T-helper 1 cell treated with Interleukin-12 subunit alpha and Interleukin-12 subunit beta and Interleukin-4 antibody, amounts not matched to agents 30 μg/mL and 1 μg/mL, for 36 hours (primary cell): ENCODE results near the gene ROR1.

ENCODE experiments used
- H3K27ac Mint-ChIP-seq: one replicate; pipeline ENCODE4 v1.8.0; 2021; ENCODE audit warnings: mild to moderate bottlenecking, mixed read lengths
- H3K27me3 Mint-ChIP-seq: one replicate; pipeline ENCODE4 v1.8.0; 2021; ENCODE audit warnings: low read depth, mixed read lengths
- H3K36me3 Mint-ChIP-seq: one replicate; pipeline ENCODE4 v1.8.0; 2021; ENCODE audit warnings: low read depth, mixed read lengths
- H3K4me1 Mint-ChIP-seq: one replicate; pipeline ENCODE4 v1.8.0; 2021; ENCODE audit warnings: low read depth, mixed read lengths
- H3K4me3 Mint-ChIP-seq: one replicate; pipeline ENCODE4 v1.8.0; 2021; ENCODE audit warnings: mild to moderate bottlenecking, moderate library complexity, mixed read lengths
- H3K9me3 Mint-ChIP-seq: one replicate; pipeline ENCODE4 v1.8.0; 2021; ENCODE audit warnings: mixed read lengths

The ROR1 gene

GRCh38 chr1:63831409-63831808, 57.6 kb downstream of the ROR1 start:
- no peak overlapping the region for H3K4me3 Mint-ChIP-seq
- no peaks in the 10 kb centered on the region for H3K4me1 Mint-ChIP-seq
- peaks cover 8% of the 10 kb centered on the region for H3K27me3 Mint-ChIP-seq
- H3K9me3 Mint-ChIP-seq, result no peaks in the 10 kb centered on the region
- no peak overlapping the region for H3K27ac Mint-ChIP-seq
- H3K36me3 Mint-ChIP-seq, result no peaks in the 10 kb centered on the region

DNA sequence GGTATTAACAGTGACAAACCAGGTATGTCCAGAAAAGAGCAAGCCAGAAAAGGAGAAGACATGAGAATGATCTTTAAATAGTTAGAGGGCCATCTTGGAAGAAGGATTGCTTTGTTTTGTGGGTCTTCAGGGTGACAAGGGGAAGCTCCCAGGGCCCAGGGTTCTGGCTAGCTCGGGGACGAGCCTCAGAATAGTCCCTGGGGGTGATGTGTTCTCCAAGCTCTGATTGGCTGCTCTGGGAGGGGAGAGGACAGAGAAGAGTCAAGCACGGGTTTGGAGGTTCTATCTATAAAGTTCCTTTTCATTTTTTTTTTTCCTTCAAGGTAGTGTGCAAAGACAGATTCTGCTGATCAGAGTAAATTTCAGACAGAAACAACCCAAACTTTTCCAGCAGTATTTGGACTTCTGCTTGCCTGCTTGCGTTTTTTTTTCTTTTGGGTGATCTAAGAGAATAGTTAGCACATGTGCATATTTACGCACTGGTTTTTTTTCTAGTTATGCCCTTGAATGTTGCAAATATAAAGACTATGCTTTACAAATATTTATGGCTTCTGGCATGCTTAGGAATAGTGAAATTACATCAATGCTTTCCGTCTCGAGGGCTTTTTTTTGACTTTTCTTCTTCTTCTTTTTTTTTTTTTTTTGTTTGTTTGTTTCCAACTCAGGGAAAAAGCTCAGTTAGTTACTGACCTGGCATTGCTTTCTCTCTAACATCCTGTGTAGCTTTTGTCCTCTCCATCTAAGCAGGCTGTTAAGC, 59.7 kb downstream of the ROR1 start:
- no peaks in the 10 kb centered on the region for H3K36me3 Mint-ChIP-seq
- H3K9me3 Mint-ChIP-seq, result no peaks in the 10 kb centered on the region
- no peak overlapping the region for H3K27ac Mint-ChIP-seq
- H3K27me3 Mint-ChIP-seq, result peaks cover 8% of the 10 kb centered on the region
- H3K4me3 Mint-ChIP-seq, result no peak overlapping the region
- H3K4me1 Mint-ChIP-seq, result no peaks in the 10 kb centered on the region

DNA sequence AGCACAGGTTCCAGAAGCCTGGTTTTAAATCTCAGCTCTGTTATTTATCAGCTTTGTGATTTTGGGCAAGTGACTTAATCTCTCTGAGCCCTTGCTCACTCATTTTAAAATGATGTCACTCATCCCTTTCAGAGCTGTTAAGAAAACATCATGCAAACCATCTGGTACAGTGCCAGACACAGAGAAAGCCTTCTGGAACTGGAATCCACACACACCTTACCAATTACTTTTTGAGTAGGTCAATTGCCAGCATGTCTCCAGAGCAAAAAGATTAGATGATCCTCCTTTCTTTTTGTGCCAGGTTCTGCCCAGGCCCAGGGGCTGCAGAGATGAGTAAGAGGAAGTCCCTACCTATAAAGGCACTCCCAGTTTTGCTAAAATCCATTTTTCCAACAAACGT, 61.3 kb downstream of the ROR1 start:
- Mint-ChIP-seq H3K4me3 (no peak overlapping the region), H3K4me1 (no peaks in the 10 kb centered on the region), H3K36me3 (no peaks in the 10 kb centered on the region), H3K27ac (no peak overlapping the region), H3K27me3 (no peaks in the 10 kb centered on the region), H3K9me3 (no peaks in the 10 kb centered on the region)

DNA sequence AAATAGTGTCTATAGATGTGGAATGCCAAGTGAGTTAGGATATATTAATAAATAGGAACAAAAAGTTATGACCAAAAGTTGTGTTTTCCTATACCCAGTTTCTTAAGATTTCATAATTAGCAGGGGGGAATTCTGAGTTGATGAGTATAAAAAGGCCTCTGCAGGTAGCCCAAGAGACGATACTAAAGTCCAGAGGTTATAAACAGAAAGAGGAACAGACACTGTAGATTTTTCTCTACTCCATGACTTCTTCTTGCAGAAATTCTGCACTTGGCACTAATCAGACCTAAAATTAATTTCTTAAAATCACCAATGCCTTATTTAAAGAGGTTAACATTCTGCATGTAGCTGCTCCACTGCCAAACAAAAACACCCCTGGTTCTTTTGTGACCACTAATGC, 62.6 kb downstream of the ROR1 start:
- Mint-ChIP-seq H3K4me3 (no peak overlapping the region), H3K36me3 (no peaks in the 10 kb centered on the region), H3K9me3 (no peaks in the 10 kb centered on the region), H3K4me1 (no peaks in the 10 kb centered on the region), H3K27me3 (no peaks in the 10 kb centered on the region), H3K27ac (no peak overlapping the region)

DNA sequence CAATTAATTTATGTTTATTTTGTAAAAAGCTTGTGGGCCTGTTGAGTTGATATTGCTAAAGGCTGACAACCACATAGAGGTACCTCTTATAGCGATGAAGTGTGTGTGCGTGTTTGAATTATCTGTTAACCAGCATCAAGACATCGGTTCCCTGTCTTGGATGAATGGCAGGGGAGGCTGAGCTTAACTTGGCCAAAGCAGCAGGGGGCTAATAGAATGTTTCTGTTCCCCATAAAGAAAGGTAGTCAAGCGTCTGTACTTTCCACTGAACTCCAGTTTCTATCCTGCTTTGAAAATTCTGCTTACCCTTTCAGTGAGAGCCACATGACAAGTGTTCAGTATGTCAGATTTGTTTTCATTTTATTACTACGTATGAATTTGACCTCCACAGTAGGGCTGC, 63.0 kb downstream of the ROR1 start:
- no peaks in the 10 kb centered on the region for H3K27me3 Mint-ChIP-seq
- H3K4me3 Mint-ChIP-seq, result no peak overlapping the region
- no peak overlapping the region for H3K27ac Mint-ChIP-seq
- H3K4me1 Mint-ChIP-seq, result no peaks in the 10 kb centered on the region
- H3K9me3 Mint-ChIP-seq, result no peaks in the 10 kb centered on the region
- H3K36me3 Mint-ChIP-seq, result no peaks in the 10 kb centered on the region

GRCh38 chr1:63843010-63843409, 69.2 kb downstream of the ROR1 start:
- Mint-ChIP-seq H3K4me1 (no peaks in the 10 kb centered on the region), H3K4me3 (no peak overlapping the region), H3K27me3 (peaks cover 4% of the 10 kb centered on the region), H3K36me3 (no peaks in the 10 kb centered on the region), H3K9me3 (no peaks in the 10 kb centered on the region), H3K27ac (no peak overlapping the region)

DNA sequence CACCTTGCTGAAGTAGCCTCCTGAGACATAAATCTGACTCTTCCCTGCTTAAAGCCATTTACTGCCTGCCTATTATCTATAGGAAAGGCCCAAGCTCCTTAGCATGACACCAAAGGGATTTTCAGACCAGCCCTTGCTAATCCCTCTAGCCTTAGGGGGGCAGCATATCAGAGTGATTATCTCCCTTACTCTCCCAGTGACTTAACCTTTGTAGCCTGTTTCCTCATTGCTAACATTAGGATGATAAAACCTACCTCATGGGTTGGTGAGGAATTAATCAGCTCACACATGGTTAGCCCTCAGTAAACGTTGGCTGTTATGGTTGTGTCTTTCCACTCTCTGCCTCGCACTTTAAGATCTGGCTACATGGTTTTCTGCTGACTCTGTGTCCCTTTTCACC, 70.1 kb downstream of the ROR1 start:
- Mint-ChIP-seq H3K36me3 (no peaks in the 10 kb centered on the region), H3K27me3 (peaks cover 4% of the 10 kb centered on the region), H3K4me1 (no peaks in the 10 kb centered on the region), H3K4me3 (no peak overlapping the region), H3K27ac (no peak overlapping the region), H3K9me3 (no peaks in the 10 kb centered on the region)

DNA sequence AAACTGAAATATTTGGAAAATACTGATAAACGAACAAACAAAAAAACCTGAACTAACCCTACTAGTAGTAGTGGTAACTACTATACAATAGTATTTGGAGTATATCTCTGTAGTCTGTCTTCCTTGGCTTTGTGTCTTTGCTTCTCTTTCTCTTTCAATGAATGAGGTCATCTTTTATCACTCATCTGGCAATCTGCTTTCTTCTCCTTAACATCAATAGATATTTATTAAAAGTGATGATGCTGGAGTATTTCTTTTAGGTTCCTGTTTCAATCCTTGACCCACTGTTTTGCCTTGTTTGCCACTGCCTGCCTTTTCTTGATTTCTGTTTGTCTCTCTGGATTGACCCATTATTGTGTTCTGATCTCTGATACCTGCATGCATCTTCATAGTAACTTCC, 71.5 kb downstream of the ROR1 start:
- H3K9me3 Mint-ChIP-seq, result no peaks in the 10 kb centered on the region
- no peaks in the 10 kb centered on the region for H3K36me3 Mint-ChIP-seq
- no peaks in the 10 kb centered on the region for H3K4me1 Mint-ChIP-seq
- H3K4me3 Mint-ChIP-seq, result no peak overlapping the region
- H3K27ac Mint-ChIP-seq, result no peak overlapping the region
- peaks cover 7% of the 10 kb centered on the region for H3K27me3 Mint-ChIP-seq

- no peaks in the 10 kb centered on the region for H3K36me3 Mint-ChIP-seq
- peaks cover 8% of the 10 kb centered on the region for H3K27me3 Mint-ChIP-seq
Measured at GRCh38 chr1:63847308-63847910, 73.6 kb downstream of the ROR1 start.

DNA sequence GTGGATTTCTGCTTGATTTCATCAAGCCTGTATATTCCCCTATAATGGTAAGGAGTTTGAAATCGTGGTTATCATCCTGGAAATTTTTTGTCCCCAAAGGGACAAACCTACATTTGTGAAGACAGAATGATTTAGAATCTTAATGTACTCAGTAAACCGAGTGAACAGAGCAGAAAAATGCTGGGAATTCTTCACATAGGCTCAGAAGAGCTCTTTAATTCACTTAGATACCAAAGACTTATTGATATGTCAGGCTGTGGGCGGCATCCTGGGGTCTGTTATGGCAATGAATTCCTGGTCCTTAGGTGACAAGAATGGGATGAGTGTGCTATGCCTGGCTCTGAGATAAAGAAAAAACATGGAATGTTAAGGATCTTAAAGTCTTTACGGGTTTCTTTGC, 74.9 kb downstream of the ROR1 start:
- Mint-ChIP-seq H3K4me3 (no peak overlapping the region), H3K36me3 (no peaks in the 10 kb centered on the region), H3K9me3 (no peaks in the 10 kb centered on the region), H3K27ac (no peak overlapping the region), H3K4me1 (no peaks in the 10 kb centered on the region), H3K27me3 (peaks cover 8% of the 10 kb centered on the region)

More at GRCh38 chr1:63847308-63847910, 73.6 kb downstream of the ROR1 start:
- Mint-ChIP-seq H3K4me1 (no peaks in the 10 kb centered on the region), H3K27ac (no peak overlapping the region), H3K9me3 (no peaks in the 10 kb centered on the region), H3K4me3 (no peak overlapping the region)

- no peaks in the 10 kb centered on the region for H3K4me1 Mint-ChIP-seq
- H3K9me3 Mint-ChIP-seq, result no peaks in the 10 kb centered on the region
- H3K4me3 Mint-ChIP-seq, result no peak overlapping the region
- H3K27ac Mint-ChIP-seq, result no peak overlapping the region
- no peaks in the 10 kb centered on the region for H3K36me3 Mint-ChIP-seq
- peaks cover 8% of the 10 kb centered on the region for H3K27me3 Mint-ChIP-seq
Measured at GRCh38 chr1:63849149-63849548, 75.3 kb downstream of the ROR1 start.

GRCh38 chr1:63854091-63854490, 80.3 kb downstream of the ROR1 start:
- Mint-ChIP-seq H3K4me1 (no peaks in the 10 kb centered on the region), H3K4me3 (no peak overlapping the region), H3K9me3 (peaks cover 10% of the 10 kb centered on the region), H3K36me3 (no peaks in the 10 kb centered on the region), H3K27ac (no peak overlapping the region), H3K27me3 (peaks cover 7% of the 10 kb centered on the region)

DNA sequence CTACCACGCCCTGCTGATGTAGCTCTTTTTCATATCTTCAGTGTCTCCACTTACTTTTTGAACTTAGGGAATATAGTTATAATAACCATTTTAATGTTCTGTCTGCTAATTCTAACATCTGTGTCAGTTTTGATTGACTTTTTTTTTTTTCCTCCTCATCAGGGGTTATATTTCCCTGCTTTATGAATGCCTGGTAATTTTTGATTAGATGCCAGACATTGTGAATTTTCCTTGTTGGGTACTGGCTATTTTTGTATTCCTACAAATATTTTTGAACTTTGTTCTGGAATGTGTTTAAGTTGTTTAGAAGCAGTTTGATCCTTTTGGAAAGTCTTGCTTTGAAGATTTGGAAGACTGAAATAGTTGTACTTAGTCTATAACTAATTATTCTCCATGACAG, 82.1 kb downstream of the ROR1 start:
- no peak overlapping the region for H3K4me3 Mint-ChIP-seq
- peaks cover 3% of the 10 kb centered on the region for H3K27me3 Mint-ChIP-seq
- no peak overlapping the region for H3K27ac Mint-ChIP-seq
- H3K4me1 Mint-ChIP-seq, result no peaks in the 10 kb centered on the region
- H3K9me3 Mint-ChIP-seq, result peaks cover 10% of the 10 kb centered on the region
- no peaks in the 10 kb centered on the region for H3K36me3 Mint-ChIP-seq

- peaks cover 3% of the 10 kb centered on the region for H3K27me3 Mint-ChIP-seq
- no peak overlapping the region for H3K27ac Mint-ChIP-seq
- H3K4me1 Mint-ChIP-seq, result no peaks in the 10 kb centered on the region
- no peak overlapping the region for H3K4me3 Mint-ChIP-seq
- H3K36me3 Mint-ChIP-seq, result no peaks in the 10 kb centered on the region
- H3K9me3 Mint-ChIP-seq, result peaks cover 10% of the 10 kb centered on the region
Measured at GRCh38 chr1:63856924-63857323, 83.1 kb downstream of the ROR1 start.

DNA sequence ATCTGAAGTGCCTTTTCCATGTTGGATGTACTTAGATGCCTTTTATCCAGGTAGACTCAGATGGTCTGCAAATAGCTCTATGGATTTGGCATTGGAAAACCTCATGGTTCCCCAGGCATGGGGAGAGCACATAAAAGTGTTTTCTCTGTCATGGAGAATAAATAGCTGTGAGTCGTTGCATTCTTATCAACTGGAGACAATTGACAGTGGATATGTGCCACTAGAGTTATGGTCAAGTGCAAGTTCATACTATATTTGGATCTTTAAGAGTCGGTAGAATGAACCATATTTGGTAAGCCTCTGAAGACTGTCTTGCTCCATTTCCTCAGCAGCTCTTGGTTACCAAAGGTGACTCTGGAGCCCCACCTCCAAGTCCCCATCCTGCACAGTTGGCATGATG, 83.7 kb downstream of the ROR1 start:
- Mint-ChIP-seq H3K9me3 (peaks cover 10% of the 10 kb centered on the region), H3K27ac (no peak overlapping the region), H3K4me1 (no peaks in the 10 kb centered on the region), H3K4me3 (no peak overlapping the region), H3K36me3 (no peaks in the 10 kb centered on the region), H3K27me3 (peaks cover 3% of the 10 kb centered on the region)
